Esophagus muscularis mucosa (tissue), 4 donors: Measurements from ENCODE around the gene SKI.
A peak's percentile ranks its signal among the peaks of the same experiment; 100 is the strongest.

ENCODE experiments used
- CTCF ChIP-seq, 3 experiments: fragments of 200-600 bp in 2 of 3; fragments of 450-650 bp in 1 of 3; sonication (generic) in 2 of 3; IDR thresholded peaks; one replicate each; pipeline ENCODE4 v1.5.1; 2017 to 2019; ENCODE audit warnings: antibody characterized with exemption in 3 of 3, mild to moderate bottlenecking in 2 of 3, moderate library complexity in 1 of 3
- EP300 ChIP-seq: sonication (generic); formaldehyde crosslinking; IDR thresholded peaks from one replicate; pipeline ENCODE4 v1.6.1; 2017; ENCODE audit warnings: antibody characterized with exemption
- POLR2A ChIP-seq: fragments of 450-650 bp; IDR thresholded peaks from one replicate; pipeline ENCODE4 v1.6.1; 2017; ENCODE audit warnings: antibody characterized with exemption, moderate library complexity, mild to moderate bottlenecking, low read depth
- POLR2AphosphoS5 ChIP-seq, 2 donors: sonication (generic); formaldehyde crosslinking; IDR thresholded peaks; one replicate each; pipeline ENCODE4 v1.6.1; 2017; ENCODE audit warnings: antibody characterized with exemption in 2 of 2

DNA sequence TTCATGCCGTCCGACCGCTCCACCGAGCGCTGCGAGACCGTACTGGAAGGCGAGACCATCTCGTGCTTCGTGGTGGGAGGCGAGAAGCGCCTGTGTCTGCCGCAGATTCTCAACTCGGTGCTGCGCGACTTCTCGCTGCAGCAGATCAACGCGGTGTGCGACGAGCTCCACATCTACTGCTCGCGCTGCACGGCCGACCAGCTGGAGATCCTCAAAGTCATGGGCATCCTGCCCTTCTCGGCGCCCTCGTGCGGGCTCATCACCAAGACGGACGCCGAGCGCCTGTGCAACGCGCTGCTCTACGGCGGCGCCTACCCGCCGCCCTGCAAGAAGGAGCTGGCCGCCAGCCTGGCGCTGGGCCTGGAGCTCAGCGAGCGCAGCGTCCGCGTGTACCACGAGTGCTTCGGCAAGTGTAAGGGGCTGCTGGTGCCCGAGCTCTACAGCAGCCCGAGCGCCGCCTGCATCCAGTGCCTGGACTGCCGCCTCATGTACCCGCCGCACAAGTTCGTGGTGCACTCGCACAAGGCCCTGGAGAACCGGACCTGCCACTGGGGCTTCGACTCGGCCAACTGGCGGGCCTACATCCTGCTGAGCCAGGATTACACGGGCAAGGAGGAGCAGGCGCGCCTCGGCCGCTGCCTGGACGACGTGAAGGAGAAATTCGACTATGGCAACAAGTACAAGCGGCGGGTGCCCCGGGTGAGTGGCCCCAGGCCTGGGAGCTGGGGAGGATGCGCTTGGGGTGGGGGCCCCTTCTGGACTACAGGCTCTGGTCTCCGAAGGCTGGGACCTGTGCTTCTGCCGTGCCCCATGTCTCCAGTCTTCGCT, 1.1 kb downstream of the SKI start:
- TF ChIP-seq EP300 (no peak), CTCF (IDR thresholded peaks at IDR 0.05) (peak in 2 of 3 experiments; percentile 16 to 19), POLR2A (no peak), POLR2AphosphoS5 (IDR thresholded peaks at IDR 0.05) (peak; percentile 83 to 85)
